Skeletal muscle cell (primary cell): ENCODE data around the gene SEC22B.
A peak's percentile ranks its signal among the peaks of the same experiment; 100 is the strongest.
"Not testable (repeated sequence)": the region's sequence is repeated elsewhere in the genome, so short reads cannot be mapped to it uniquely, and the experiment has no call there.

Experiments used
- DNase-seq: peaks from one replicate; pipeline ENCODE4 v3.0.0-alpha.2; 2010; ENCODE audit warnings: low read depth
- H3K4me3 ChIP-seq: 2 replicates; pipeline ENCODE4 v1.5.1; 2011; ENCODE audit warnings: low read depth, mild to moderate bottlenecking, control low read depth, low read length, moderate library complexity

The SEC22B gene

GRCh38 chr1:120149420-120150059 lies 26.8 kb downstream of the SEC22B start:
- DNase-seq, H3K4me3 ChIP-seq: not testable (repeated sequence)

GRCh38 chr1:120145806-120146205 lies 30.5 kb downstream of the SEC22B start:
- H3K4me3 ChIP-seq, DNase-seq: not testable (repeated sequence)

GRCh38 chr1:120144626-120145025 lies 31.7 kb downstream of the SEC22B start:
- DNase-seq, H3K4me3 ChIP-seq: not testable (repeated sequence)

DNA sequence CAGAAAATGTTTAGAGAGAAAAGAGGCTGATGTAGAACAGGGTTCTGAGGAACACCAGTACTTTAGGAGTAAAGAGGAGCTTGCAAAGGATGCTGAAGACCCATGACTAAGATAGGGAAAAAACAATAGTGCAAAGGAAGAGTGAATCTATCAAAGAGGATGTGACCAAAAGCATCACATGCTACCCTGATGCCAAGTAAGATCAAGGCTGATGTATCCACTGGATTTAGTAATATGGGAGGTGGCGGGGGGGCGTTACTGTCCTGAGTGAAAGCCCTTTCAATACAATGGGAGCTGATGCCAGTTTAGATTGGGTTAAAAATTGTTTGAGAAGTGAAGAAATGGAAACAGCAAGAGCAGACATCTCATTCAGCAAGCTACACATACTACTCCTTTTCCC lies 32.2 kb downstream of the SEC22B start:
- DNase-seq, H3K4me3 ChIP-seq: not testable (repeated sequence)

GRCh38 chr1:120143334-120143733 lies 33.0 kb downstream of the SEC22B start:
- not testable (repeated sequence) for H3K4me3 ChIP-seq, DNase-seq

GRCh38 chr1:120142512-120143263 lies 33.6 kb downstream of the SEC22B start:
- DNase-seq: peak; percentile 33
- H3K4me3 ChIP-seq: not testable (repeated sequence)

DNA sequence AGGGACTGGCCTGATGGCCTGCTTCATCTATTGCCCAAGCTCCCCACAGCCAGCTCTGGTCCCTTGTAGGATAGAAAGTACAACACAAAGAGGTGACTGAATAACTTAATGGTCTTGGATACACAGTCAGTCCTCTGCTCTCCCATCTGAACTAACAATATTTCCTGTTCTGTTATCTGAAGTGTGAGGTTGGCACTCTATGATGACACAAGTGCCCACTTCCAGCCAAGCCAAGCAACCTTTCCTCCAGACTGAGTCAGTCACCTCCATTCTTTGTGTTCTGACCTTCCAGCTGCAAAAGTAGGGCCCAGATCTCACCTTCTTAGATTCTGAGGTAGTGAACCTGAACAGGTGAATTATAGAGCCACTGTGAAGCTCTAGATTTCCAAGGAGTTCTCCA lies 34.5 kb downstream of the SEC22B start:
- H3K4me3 ChIP-seq, DNase-seq: not testable (repeated sequence)

DNA sequence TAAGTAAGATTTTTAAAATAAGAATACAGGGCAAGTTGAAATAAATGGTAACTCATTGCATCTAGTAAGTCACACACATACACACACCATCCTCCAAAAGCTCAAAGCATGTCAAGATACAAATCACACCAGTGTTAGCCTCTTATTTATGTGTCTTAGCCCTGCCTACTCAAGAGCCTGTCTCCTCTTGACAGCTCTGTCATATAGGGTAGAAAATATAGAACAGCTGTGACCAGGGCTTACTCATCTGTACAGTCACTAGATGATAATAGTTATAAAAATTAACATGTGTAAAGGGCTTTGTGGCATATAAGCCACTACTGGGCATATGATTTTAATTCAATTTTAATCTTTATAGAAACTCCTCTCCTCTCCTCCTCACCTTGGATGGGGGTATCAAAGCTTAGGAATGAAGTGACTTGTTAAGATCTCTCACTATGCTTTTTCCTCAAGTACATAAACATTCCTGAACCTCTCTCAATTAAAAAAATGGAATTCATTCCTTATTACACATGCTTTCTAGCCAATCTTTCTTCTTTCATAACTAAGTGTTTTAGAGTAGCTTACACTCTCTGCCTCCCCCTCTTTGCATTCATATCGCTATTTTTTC lies 35.6 kb downstream of the SEC22B start:
- H3K4me3 ChIP-seq, DNase-seq: not testable (repeated sequence)

DNA sequence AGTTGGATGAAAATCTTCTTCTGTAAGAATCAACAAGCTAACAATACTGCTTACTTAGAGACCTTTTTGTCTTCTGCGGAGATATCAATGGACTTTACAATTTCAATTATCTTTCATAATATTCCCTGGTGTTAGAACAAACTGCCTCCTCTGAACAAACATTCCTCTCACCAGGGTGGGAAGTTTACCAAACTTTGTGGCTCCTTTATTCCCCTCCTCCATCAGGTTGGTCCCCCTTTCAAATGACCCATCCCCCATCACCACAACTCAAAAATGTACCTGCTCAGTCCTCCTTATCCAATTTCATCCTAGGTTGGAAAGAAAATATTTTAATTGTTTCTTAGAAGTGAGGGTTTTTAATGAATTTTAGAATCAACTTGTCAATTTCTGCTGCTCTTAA lies 40.2 kb downstream of the SEC22B start:
- not testable (repeated sequence) for DNase-seq

DNA sequence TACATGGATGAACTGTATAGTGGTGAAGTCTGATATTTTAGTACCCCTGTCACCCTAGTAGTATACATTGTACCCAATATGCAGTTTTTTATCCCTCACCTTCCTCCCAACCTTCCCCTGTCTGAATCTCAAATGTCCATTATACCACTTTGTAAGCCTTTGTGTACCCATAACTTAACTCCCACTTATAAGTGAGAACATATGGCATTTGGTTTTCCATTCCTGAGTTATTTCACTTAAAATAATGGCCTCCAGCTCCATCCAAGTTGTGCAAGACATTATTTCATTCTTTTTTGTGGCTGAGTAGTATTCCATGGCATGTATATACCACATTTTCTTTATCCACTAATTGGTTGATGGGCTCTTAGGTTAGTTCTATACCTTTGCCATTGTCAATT lies 42.4 kb downstream of the SEC22B start:
- DNase-seq, H3K4me3 ChIP-seq: not testable (repeated sequence)

More for the DNA sequence above, 40.2 kb downstream of the SEC22B start:
- not testable (repeated sequence) for H3K4me3 ChIP-seq

GRCh38 chr1:120133228-120133927 lies 42.9 kb downstream of the SEC22B start:
- DNase-seq: no peak
- no peak overlapping the region for H3K4me3 ChIP-seq

DNA sequence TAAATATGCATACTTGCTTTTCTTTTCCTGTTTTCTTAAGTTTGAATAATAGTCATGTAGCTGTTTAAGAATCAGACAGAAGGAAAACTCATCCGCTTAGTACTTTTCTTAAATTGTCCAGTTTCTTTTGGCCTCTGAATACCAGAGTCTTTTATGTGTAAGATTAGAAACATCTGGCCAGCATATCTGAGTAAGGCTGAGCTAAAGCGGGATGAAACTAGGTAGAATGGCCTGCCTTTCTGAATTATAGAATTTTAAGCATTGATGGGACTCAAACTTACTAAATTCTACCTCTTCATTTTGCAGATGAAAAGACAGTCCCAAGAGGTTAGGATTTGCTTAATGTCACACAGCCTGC lies 43.9 kb downstream of the SEC22B start:
- DNase-seq: not testable (repeated sequence)

DNA sequence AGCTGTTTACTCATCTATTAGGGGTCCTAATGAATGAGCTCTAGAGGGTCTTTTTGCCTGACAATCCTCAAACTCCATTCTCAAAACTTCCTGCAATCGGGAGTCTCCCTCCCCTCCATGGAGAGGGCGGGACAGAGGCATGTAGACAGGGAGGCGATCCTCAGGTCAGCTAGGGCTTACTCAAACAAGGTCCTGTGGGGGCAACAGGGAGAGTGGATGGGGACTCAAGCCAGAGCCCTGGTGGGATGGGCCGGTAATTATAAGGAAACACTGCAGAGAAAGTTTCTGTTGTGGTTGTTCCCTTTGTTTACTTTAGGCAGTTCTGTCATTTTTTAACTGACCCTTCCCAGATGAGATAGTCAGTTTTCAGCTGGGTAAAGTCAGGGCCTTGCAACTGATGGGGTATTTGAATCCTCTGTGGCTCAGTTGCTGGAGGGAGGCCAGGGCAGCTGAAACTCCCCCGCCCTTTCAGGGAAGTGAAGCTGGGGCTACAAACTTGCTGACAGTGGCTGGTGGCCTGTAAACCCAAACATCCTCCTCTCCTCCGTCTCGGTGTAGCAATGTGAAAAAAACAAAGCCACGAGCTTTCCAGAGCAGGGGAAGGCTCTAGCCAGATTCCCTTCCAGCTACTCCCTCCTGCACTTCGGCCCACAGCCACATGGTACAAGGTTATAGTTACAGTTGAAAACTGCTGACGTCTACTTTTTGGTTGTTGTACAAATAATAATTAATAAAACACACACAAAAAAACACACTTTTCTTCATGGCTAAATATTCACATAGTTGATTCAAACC lies 44.5 kb downstream of the SEC22B start:
- peak; percentile 69 for DNase-seq
- H3K4me3 ChIP-seq: not testable (repeated sequence)

More for the DNA sequence above, 43.9 kb downstream of the SEC22B start:
- not testable (repeated sequence) for H3K4me3 ChIP-seq

GRCh38 chr1:120127921-120128320 lies 48.4 kb downstream of the SEC22B start:
- DNase-seq, H3K4me3 ChIP-seq: not testable (repeated sequence)

- H3K4me3 ChIP-seq, DNase-seq: not testable (repeated sequence)
Measured at GRCh38 chr1:120126216-120126615, 50.1 kb downstream of the SEC22B start.

- DNase-seq, H3K4me3 ChIP-seq: not testable (repeated sequence)
Measured at GRCh38 chr1:120124628-120125027, 51.7 kb downstream of the SEC22B start.

GRCh38 chr1:120123813-120124510 lies 52.4 kb downstream of the SEC22B start:
- DNase-seq, H3K4me3 ChIP-seq: not testable (repeated sequence)

- DNase-seq, H3K4me3 ChIP-seq: not testable (repeated sequence)
Measured at GRCh38 chr1:120122262-120122893, 53.9 kb downstream of the SEC22B start.
